Activated CD8-positive, alpha-beta memory T cell treated with anti-CD3 and anti-CD28 coated beads for 24 hours (primary cell): ENCODE results near the gene MRPL55.

Experiments used
- DNase-seq: peaks from one replicate; pipeline ENCODE4 v3.0.0-alpha.2; 2020

Gene MRPL55

DNA sequence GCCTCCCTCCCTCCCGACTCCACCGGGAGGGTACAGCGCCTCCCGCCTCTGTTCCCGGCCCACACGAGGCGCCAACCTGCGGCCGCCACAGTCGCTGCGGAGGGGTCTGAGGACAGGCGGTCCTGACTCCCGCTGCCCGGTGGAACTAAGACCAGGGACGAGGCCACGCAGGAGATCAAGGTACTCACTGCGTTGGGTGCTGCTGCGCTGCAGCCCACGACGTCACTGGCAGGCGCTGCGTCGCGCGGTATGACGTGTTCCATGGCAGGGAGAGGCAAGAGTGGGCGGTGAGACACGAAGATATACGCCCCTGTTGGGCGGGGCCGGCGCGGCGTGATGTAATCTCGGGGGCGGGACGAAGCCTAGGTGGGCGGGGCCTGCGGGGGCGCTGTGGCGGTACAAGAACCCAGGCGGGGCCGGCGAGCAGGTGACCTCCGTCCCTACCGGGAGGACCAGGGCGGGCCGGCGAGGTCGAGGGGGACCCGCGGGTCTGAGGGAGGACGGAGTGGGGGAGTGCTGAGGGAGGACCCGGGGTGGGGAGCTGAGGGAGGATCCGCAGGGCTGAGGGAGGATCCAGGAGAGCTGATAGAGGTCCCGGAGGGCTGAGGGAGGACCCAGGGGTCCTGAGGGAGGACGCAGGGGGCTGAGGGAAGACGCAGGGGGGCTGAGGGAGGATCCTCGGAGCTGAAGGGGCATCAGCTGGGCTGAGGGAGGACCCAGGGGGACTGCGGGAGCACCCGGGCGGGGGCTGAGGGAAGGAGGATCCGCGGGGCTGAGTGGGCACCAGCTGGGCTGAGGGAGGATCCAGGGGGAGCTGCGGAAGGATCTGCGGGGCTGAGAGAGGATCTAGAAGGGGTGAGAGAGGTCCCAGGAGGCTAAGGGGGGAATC is at the start of gene MRPL55:
Gene MRPL55, minus strand, starts transcription at position 227 of the 889 bp plus-strand sequence. CDS start 1,039 bp downstream, outside the sequence.
- DNase-seq: peak; percentile 100

- no peak for DNase-seq
Observed at GRCh38 chr1:228158151-228159007, 49.3 kb upstream of the MRPL55 start.

DNA sequence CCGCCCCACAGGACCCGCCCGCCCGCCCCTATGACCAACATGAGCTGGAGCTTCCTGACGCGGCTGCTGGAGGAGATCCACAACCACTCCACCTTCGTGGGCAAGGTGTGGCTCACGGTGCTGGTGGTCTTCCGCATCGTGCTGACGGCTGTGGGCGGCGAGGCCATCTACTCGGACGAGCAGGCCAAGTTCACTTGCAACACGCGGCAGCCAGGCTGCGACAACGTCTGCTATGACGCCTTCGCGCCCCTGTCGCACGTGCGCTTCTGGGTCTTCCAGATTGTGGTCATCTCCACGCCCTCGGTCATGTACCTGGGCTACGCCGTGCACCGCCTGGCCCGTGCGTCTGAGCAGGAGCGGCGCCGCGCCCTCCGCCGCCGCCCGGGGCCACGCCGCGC is 48.6 kb upstream of the MRPL55 start:
- no peak for DNase-seq

- no peak for DNase-seq
Observed at GRCh38 chr1:228156941-228157728, 48.0 kb upstream of the MRPL55 start.

- DNase-seq: no peak
Observed at GRCh38 chr1:228156515-228156881, 47.4 kb upstream of the MRPL55 start.

DNA sequence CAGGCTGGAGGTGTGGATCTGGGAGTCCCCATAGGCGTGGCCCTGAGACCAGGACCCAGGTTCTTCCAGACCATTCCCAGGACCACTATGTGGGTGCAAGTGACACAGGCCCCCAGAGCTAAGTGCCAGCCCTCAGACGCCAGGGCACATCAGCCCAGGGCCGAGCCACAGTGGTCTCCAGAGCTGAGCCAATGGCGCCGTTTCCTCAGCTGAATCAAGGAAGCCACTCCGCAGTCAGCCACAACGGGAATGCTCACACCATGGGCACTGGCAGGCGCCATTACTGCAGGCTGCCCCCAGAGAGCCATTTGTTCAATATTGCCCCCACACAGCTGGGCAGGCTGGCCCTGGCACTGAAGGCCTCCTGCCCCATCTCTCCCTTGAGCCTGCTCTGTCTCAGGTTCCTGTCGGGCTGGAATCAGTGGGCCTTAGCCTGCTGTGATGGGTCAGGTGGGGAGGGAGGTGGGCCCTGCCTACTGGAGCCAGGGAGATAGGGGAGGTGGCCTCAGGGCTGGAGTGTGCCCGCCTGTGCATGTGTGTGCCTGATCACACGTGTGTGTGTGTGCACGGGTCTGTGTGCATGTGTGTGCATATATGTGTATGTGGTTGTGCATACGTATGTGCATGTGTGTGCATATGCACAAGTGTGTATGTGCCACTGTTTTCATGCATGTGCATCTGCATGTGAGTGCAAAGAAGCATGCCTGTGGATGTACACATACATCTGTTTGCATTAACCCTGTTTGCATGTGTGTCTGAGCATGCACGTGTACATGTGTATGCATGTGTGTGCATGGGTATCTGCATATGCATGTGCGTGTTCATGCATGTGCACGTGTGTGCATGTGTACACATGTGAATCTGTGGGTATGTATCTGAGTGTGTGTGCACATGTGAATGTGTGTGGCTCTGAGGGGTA is 46.8 kb upstream of the MRPL55 start:
- no peak for DNase-seq

GRCh38 chr1:228154670-228155571 is 45.8 kb upstream of the MRPL55 start:
- no peak for DNase-seq

DNA sequence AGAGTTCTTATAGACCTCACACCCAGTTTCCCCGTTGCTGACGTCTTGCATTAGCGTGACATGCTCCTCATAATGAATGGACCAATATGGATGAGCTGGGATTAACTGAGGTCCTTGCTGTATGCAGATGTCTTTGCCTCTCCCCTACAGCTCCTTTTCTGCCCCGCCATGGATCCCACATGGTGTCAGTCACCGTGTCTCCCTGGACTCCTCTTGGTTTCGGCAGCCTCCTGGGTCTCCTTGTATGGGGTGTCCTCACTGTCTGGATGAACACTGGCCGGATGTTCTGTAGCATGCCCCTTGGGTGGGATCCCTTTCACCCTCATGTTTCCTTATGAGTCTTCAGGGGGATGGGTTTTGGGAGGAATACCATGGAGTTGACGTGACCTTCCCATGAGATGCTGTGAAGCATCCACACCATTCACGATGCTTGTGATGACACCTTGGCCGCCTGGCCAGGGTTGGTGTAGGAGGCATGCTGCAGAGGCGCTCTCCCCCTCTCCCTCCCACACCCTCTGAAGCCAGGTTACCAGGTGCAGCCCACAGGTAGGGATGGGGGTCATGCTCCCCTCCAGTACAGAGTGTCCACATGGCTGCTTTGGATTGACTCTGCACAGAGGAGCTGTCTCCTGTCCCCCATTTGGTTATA is 45.0 kb upstream of the MRPL55 start:
- DNase-seq: no peak

- no peak for DNase-seq
Observed at GRCh38 chr1:228152918-228153258, 43.8 kb upstream of the MRPL55 start.

DNA sequence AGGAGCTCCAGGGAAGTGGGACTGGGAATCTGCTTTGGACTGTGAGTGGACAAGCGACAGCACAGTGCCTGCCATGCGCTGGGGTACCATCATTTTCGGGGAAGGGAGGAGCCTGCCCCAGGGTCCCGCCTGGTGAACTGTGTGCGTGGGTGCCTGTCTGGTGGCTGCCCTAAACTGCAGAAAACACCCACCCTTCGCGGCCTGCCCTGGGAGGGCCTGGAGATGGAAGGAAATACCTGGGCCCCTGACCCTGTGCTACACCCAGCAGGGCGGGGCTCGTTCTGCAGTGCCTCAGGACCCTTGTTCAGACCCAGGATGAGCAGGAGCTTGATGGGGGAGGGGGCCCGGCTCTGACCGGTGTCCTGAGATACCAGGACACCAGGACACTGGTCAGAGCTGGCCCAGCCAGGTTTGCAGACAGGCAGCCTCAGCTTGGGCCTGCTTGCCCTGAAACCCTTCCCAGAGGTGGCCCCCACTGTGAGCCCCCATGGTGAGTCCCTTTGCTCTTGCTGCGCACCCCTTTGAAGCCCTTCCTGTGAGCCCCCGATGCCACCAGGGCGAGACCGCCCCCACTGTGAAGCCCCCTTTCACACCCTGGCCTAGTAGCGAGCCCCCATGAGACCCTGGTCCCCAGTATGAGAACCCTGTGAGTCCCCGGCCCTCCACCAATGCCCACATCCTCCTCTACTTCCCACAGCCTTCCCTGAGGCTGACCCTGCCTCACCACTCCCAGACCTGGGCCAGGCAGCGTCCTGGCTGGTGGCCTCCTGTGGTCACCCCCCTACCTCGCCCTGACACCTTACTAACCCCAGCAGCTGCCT is 43.2 kb upstream of the MRPL55 start:
- no peak for DNase-seq

GRCh38 chr1:228151180-228151925 is 42.3 kb upstream of the MRPL55 start:
- DNase-seq: no peak

DNA sequence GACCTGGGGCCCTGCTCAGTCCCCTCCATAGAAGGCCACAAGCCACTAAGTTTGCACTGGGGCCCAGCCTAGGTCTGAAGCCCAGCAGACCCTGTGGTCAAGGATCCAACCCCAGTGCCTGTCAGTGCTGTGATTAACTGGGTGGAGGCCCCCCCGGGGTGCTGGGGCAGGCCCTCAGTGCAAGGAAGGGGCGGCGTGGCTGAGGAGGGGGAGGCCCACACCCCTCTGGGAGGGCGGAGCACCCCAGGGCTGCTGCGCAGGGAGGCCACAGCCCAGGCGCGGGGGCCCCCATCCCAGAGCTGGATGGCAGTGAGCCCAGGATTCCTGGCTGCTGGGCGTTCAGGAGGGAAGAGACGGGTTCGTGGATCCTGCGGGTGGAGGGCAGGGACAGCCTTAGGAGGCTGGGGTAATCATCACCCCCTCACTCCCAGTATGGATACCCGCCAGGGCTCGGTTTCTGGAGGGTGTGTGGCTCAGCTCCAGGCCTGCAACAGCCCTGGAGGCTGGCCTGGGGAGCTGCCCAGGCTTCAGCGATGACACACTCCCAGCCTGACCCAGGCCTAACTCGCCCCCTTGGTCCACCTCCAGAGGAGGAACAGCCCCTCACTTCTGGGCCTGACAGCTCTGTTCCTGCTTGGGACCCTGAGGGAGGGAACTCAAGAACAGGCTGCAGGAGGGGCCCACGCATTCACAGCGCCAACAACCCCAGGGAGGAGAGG is 41.5 kb upstream of the MRPL55 start:
- no peak for DNase-seq

GRCh38 chr1:228150120-228150460 is 41.0 kb upstream of the MRPL55 start:
- DNase-seq: no peak

- DNase-seq: no peak
Observed at GRCh38 chr1:228149406-228150119, 40.5 kb upstream of the MRPL55 start, which contains the start of gene GJC2. GJC2 (plus strand) TSS chr1:228149930; CDS start chr1:228157759, 7,829 bp downstream.

DNA sequence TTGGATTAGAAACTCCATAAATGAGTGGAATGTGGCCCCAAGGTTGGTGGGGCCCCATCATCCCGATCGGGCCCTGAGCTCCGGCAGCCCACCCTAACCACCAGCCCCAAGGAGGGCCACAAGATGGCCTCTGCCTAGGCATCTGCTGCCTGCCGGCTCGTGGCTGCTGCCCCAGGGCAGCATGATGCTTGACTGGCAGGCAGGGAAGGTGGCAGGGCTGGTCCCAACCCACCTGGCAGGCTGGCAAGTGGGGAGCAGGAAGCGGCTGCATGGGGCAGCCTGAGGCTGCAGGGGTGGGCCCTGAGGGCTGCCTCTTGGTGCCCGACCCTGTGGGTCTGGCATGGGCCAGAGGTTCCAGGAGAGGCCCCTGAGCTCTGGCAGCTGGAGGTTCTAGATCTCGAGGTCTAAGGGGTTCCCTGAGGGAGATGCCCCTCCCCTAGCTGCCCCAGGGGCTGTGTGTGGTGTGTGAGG is 39.9 kb upstream of the MRPL55 start:
- no peak for DNase-seq

- no peak for DNase-seq
Observed at GRCh38 chr1:228148196-228148861, 39.2 kb upstream of the MRPL55 start.

DNA sequence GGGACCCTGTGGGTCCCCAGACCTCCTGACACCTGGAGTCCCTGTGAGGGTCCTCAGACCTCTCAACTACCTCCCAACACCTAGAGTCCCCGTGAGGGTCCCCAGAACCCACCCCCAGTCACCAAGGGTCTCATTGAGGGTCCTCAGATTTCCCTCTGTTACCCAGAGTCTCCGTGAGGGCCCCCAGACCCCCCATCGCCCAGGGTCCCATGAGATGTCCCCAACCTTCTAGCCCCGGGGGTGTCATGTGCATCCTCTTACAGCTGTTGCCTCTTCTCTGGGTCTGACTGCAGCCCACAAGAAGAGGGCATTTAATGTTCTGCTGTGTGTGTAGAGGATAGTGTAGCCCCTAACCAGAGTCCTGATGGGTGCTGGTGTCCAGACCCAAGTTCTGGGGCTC is 38.7 kb upstream of the MRPL55 start:
- no peak for DNase-seq
